Measurements from ENCODE around the gene RNPEPL1. TPM values are rescaled to one million over a fixed set of nuclear protein-coding genes. Genes with fewer than 3 reads are reported as not detected.
"Not testable (repeated sequence)": the region's sequence is repeated elsewhere in the genome, so short reads cannot be mapped to it uniquely, and the experiment has no call there.

The RNPEPL1 gene
- total and polyA plus RNA-seq, 3 donors from 2014 or later, result 28.9 to 48.5 (median 39.1) TPM

- no peak for TF ChIP-seq CTCF (IDR thresholded peaks at IDR 0.05)
- no peak for TF ChIP-seq POLR2A (IDR thresholded peaks at IDR 0.05)
- Histone ChIP-seq H3K4me1 (peaks cover 4% of the 10 kb centered on the region), H3K27ac (no peak overlapping the region), H3K36me3 (ENCODE audit: low read depth, missing control alignments) (no peaks in the 10 kb centered on the region), H3K27me3 (no peaks in the 10 kb centered on the region), H3K9me3 (no peaks in the 10 kb centered on the region), H3K4me3 (no peak overlapping the region)
- 81 to 83% methylated on average over 10 to 12 of the region's 12 CpGs for WGBS, 2 donors
- DNase-seq, result no peak
- intact Hi-C loops (cut with DNase I; ENCODE audit: low total_unique reads), result no loop called here
Measured at GRCh38 chr2:240520974-240521350, 47.3 kb upstream of the RNPEPL1 start.

GRCh38 chr2:240521885-240522284 is 46.4 kb upstream of the RNPEPL1 start:
- intact Hi-C loops (cut with DNase I; ENCODE audit: low total_unique reads); H3K4me3 ChIP-seq; H3K27ac ChIP-seq; H3K36me3 ChIP-seq (ENCODE audit: low read depth, missing control alignments); H3K27me3 ChIP-seq; H3K9me3 ChIP-seq; H3K4me1 ChIP-seq: not testable (repeated sequence)
- WGBS, 2 donors, result 84 to 86% methylated on average over 5 of the region's 5 CpGs
- DNase-seq, result peak; percentile 46

- no peak overlapping the region for H3K27ac ChIP-seq
- no peaks in the 10 kb centered on the region for H3K36me3 ChIP-seq (ENCODE audit: low read depth, missing control alignments)
- peaks cover 4% of the 10 kb centered on the region for H3K4me1 ChIP-seq
- H3K4me3 ChIP-seq, result no peak overlapping the region
- intact Hi-C loops (cut with DNase I; ENCODE audit: low total_unique reads), result no loop called here
- H3K27me3 ChIP-seq, result no peaks in the 10 kb centered on the region
- 97% methylated on average over 12 of the region's 12 CpGs for WGBS, 2 donors
- no peak for DNase-seq
- no peaks in the 10 kb centered on the region for H3K9me3 ChIP-seq
- TF ChIP-seq CTCF (IDR thresholded peaks at IDR 0.05) (no peak), POLR2A (IDR thresholded peaks at IDR 0.05) (no peak)
Measured at GRCh38 chr2:240522406-240522805, 45.9 kb upstream of the RNPEPL1 start.

GRCh38 chr2:240523451-240524281 is 44.6 kb upstream of the RNPEPL1 start:
- Histone ChIP-seq H3K27ac (no peak overlapping the region), H3K4me3 (no peak overlapping the region), H3K36me3 (ENCODE audit: low read depth, missing control alignments) (no peaks in the 10 kb centered on the region), H3K9me3 (no peaks in the 10 kb centered on the region), H3K4me1 (peaks cover 4% of the 10 kb centered on the region), H3K27me3 (no peaks in the 10 kb centered on the region)
- TF ChIP-seq CTCF (IDR thresholded peaks at IDR 0.05) (no peak), POLR2A (IDR thresholded peaks at IDR 0.05) (no peak)
- 91 to 94% methylated on average over 7 to 32 of the region's 32 CpGs for WGBS, 2 donors
- DNase-seq, result no peak
- intact Hi-C loops (cut with DNase I; ENCODE audit: low total_unique reads), result no loop called here

GRCh38 chr2:240524963-240525718 is 43.1 kb upstream of the RNPEPL1 start:
- DNase-seq, result no peak
- no peaks in the 10 kb centered on the region for H3K27me3 ChIP-seq
- intact Hi-C loops (cut with DNase I; ENCODE audit: low total_unique reads), result no loop called here
- no peaks in the 10 kb centered on the region for H3K36me3 ChIP-seq (ENCODE audit: low read depth, missing control alignments)
- 76 to 89% methylated on average over 7 to 8 of the region's 8 CpGs for WGBS, 2 donors
- no peak overlapping the region for H3K27ac ChIP-seq
- no peaks in the 10 kb centered on the region for H3K9me3 ChIP-seq
- H3K4me1 ChIP-seq, result peaks cover under 1% of the 10 kb centered on the region
- TF ChIP-seq POLR2A (IDR thresholded peaks at IDR 0.05), result no peak
- H3K4me3 ChIP-seq, result no peak overlapping the region

Data from testis (tissue), 3 donors.